ENCODE measurements around the gene ASMTL.

Gene ASMTL

GRCh38 chrX:1400742-1401471, 51.8 kb downstream of the ASMTL start:
- Mint-ChIP-seq H3K9me3 (no peaks in the 10 kb centered on the region), H3K36me3 (ENCODE audit: low read depth) (peaks cover 6% of the 10 kb centered on the region), H3K4me3 (no peak overlapping the region)

DNA sequence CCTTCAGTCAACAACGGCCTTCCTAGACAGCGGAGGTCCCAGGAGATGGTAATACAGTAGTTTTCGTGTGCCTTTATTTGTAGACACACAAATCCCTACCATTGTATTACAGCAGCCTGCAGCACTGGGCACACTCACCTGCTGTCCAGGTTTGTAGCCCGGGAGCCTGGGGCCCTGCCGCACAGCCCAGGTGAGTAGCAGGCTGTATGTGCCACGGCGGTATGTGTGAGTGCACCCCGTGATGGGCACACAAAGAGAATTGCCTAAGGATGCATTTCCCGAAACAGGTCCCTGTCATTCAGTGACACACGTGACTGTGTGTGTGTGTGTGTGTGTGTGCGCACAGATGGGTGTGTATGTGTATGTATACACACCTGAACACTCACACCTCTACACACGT, 52.7 kb downstream of the ASMTL start:
- H3K27me3 Mint-ChIP-seq (ENCODE audit: low read depth): no peaks in the 10 kb centered on the region
- no peaks in the 10 kb centered on the region for H3K9me3 Mint-ChIP-seq
- peaks cover 13% of the 10 kb centered on the region for H3K36me3 Mint-ChIP-seq (ENCODE audit: low read depth)
- H3K4me1 Mint-ChIP-seq (ENCODE audit: low read depth): peaks cover 9% of the 10 kb centered on the region
- no peak overlapping the region for H3K4me3 Mint-ChIP-seq
- no peak overlapping the region for H3K27ac Mint-ChIP-seq

More at GRCh38 chrX:1400742-1401471, 51.8 kb downstream of the ASMTL start:
- H3K27me3 Mint-ChIP-seq (ENCODE audit: low read depth): no peaks in the 10 kb centered on the region
- H3K4me1 Mint-ChIP-seq (ENCODE audit: low read depth): peaks cover 2% of the 10 kb centered on the region
- H3K27ac Mint-ChIP-seq: no peak overlapping the region

DNA sequence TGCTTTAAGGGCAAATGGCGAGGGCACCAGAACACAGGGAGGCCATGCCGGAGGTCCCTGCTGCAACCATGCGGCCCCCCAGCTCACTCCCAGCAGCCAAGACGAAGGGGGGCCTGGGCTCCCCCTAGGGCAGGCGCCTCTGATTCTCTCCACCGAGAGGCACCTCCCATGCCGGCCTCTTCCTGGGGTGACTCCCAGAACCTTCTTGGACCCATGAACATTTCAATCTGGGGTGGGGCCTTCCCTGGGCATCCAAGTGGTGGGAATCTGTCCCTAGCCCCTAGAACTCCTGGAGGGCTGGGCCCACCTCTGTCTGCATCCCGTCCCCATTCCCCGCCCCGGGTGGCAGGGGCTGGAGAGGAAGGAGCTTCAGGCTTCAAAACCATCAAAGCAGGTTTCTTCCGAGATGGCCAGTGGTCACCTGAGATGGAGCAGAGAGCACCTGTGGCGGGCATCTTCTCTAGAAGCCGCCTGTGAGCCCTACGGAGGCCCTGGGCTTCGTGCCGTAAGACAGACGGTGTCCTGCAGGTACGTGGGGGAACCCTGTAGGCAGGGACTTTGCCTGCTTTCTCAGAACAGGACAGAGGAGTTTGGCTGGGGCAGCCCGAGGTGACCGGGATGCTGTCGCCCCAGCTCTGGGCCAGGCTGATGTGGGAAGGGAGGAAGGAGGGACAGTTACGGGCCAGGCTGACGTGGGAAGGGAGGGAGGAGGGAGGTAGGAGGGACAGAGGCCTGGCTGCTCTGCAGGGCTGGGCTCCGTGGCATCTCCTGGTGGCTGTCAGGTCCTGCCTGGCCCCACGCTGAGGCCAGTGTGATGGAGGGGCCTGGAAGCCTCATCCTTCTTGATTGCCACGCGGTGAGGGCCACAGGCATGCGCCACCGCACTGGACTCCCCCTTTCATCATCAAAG, 54.0 kb downstream of the ASMTL start:
- Mint-ChIP-seq H3K4me1 (ENCODE audit: low read depth) (peaks cover 19% of the 10 kb centered on the region), H3K4me3 (no peak overlapping the region), H3K27me3 (ENCODE audit: low read depth) (no peaks in the 10 kb centered on the region), H3K27ac (no peak overlapping the region), H3K36me3 (ENCODE audit: low read depth) (peaks cover 17% of the 10 kb centered on the region), H3K9me3 (no peaks in the 10 kb centered on the region)

GRCh38 chrX:1397441-1398270, 55.1 kb downstream of the ASMTL start:
- Mint-ChIP-seq H3K9me3 (no peaks in the 10 kb centered on the region), H3K4me3 (no peak overlapping the region), H3K27me3 (ENCODE audit: low read depth) (no peaks in the 10 kb centered on the region), H3K36me3 (ENCODE audit: low read depth) (peaks cover 18% of the 10 kb centered on the region), H3K27ac (no peak overlapping the region), H3K4me1 (ENCODE audit: low read depth) (peaks cover 22% of the 10 kb centered on the region)

GRCh38 chrX:1397001-1397400, 55.7 kb downstream of the ASMTL start:
- H3K27ac Mint-ChIP-seq: no peak overlapping the region
- H3K27me3 Mint-ChIP-seq (ENCODE audit: low read depth): no peaks in the 10 kb centered on the region

GRCh38 chrX:1395646-1396216, 57.0 kb downstream of the ASMTL start:
- H3K27me3 Mint-ChIP-seq (ENCODE audit: low read depth): no peaks in the 10 kb centered on the region
- peaks cover 22% of the 10 kb centered on the region for H3K36me3 Mint-ChIP-seq (ENCODE audit: low read depth)
- no peaks in the 10 kb centered on the region for H3K9me3 Mint-ChIP-seq
- peaks cover 26% of the 10 kb centered on the region for H3K4me1 Mint-ChIP-seq (ENCODE audit: low read depth)
- no peak overlapping the region for H3K27ac Mint-ChIP-seq
- H3K4me3 Mint-ChIP-seq: peak overlapping the region; percentile 0

More at GRCh38 chrX:1397001-1397400, 55.7 kb downstream of the ASMTL start:
- no peak overlapping the region for H3K4me3 Mint-ChIP-seq
- H3K4me1 Mint-ChIP-seq (ENCODE audit: low read depth): peaks cover 22% of the 10 kb centered on the region
- no peaks in the 10 kb centered on the region for H3K9me3 Mint-ChIP-seq
- peaks cover 18% of the 10 kb centered on the region for H3K36me3 Mint-ChIP-seq (ENCODE audit: low read depth)

GRCh38 chrX:1394731-1395501, 57.8 kb downstream of the ASMTL start:
- H3K36me3 Mint-ChIP-seq (ENCODE audit: low read depth): peaks cover 25% of the 10 kb centered on the region
- H3K27ac Mint-ChIP-seq: no peak overlapping the region
- H3K4me3 Mint-ChIP-seq: peak overlapping the region; percentile 95
- H3K9me3 Mint-ChIP-seq: no peaks in the 10 kb centered on the region
- H3K27me3 Mint-ChIP-seq (ENCODE audit: low read depth): no peaks in the 10 kb centered on the region
- peaks cover 26% of the 10 kb centered on the region for H3K4me1 Mint-ChIP-seq (ENCODE audit: low read depth)

DNA sequence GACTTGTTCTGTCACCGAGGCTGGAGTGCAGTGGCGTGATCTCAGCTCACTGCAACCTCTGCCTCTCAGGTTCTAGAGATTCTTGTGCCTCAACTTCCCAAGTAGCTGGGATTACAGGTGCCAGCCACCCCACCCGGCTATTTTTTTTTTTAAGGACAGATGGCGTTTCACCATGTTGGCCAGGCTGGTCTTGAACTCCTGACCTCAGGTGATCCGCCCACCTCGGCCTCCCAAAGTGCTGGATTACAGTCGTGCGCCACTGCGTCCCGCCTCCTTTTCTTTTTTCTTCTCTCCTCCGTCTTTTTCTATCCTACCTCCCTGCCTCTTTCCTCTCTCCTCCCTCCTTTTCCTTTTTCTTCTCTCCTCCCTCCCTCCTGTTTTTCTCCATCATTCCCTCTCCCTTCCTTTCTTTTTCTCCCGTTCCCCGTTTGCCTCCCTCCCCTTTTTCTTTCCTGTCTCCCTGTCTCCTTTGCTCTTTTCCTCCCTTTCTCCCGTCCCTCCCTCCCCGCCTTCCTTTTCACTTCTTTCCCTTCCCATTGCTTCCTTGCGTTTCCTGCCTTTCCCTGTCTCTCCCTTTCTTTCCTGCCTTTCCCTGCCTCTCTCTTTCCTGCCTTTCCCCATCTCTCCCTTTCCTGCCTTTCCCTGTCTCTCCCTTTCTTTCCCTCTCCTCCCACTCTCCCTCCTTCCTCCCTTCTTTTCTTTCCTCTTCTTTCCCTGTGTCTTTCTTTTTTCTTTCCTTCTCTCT, 58.7 kb downstream of the ASMTL start:
- Mint-ChIP-seq H3K27me3 (ENCODE audit: low read depth) (no peaks in the 10 kb centered on the region), H3K36me3 (ENCODE audit: low read depth) (peaks cover 31% of the 10 kb centered on the region), H3K4me1 (ENCODE audit: low read depth) (peaks cover 26% of the 10 kb centered on the region), H3K4me3 (peak overlapping the region; percentile 95), H3K27ac (peak overlapping the region; percentile 95), H3K9me3 (no peaks in the 10 kb centered on the region)

- Mint-ChIP-seq H3K4me3 (peak overlapping the region; percentile 95), H3K9me3 (no peaks in the 10 kb centered on the region), H3K36me3 (ENCODE audit: low read depth) (peaks cover 45% of the 10 kb centered on the region), H3K27ac (peak overlapping the region; percentile 95), H3K27me3 (ENCODE audit: low read depth) (no peaks in the 10 kb centered on the region), H3K4me1 (ENCODE audit: low read depth) (peaks cover 33% of the 10 kb centered on the region)
These were observed 60.2 kb downstream of the ASMTL start for GRCh38 chrX:1392376-1393068.

GRCh38 chrX:1391707-1392375, 60.9 kb downstream of the ASMTL start, which contains the start of gene SLC25A6:
Gene SLC25A6, minus strand, starts transcription at chrX:1392113. Its CDS starts 104 bp downstream, at chrX:1392009.
- H3K27me3 Mint-ChIP-seq (ENCODE audit: low read depth): no peaks in the 10 kb centered on the region
- peak within 1 kb of the TSS; percentile 95 for H3K27ac Mint-ChIP-seq
- H3K4me1 Mint-ChIP-seq (ENCODE audit: low read depth): peaks cover 33% of the 10 kb centered on the region
- H3K9me3 Mint-ChIP-seq: no peaks in the 10 kb centered on the region
- H3K4me3 Mint-ChIP-seq: peak within 1 kb of the TSS; percentile 95
- peaks cover 47% of the 10 kb centered on the region for H3K36me3 Mint-ChIP-seq (ENCODE audit: low read depth)

DNA sequence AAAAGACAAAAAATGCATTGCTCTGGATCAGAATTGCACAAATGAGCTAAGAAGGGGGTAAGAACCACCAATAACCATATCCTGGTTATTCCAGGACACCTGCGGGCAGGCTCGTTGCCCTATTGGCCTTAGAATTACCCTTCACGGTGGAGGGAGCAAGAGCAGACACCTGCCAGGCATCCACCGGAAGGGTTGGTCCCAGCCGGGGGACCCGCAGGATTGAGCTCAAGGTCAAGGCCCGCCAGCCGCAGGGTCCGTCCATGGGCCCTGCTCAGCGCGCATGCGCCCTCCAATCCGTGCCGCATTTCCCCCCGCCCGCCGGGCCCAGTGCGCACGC, 61.4 kb downstream of the ASMTL start:
- Mint-ChIP-seq H3K4me3 (peak overlapping the region; percentile 91), H3K4me1 (ENCODE audit: low read depth) (peaks cover 33% of the 10 kb centered on the region), H3K27ac (peak overlapping the region; percentile 71)

More for the DNA sequence above, 61.4 kb downstream of the ASMTL start:
- peaks cover 52% of the 10 kb centered on the region for H3K36me3 Mint-ChIP-seq (ENCODE audit: low read depth)
- no peaks in the 10 kb centered on the region for H3K27me3 Mint-ChIP-seq (ENCODE audit: low read depth)
- no peaks in the 10 kb centered on the region for H3K9me3 Mint-ChIP-seq

Data from T-helper 1 cell treated with Interleukin-12 subunit alpha and Interleukin-12 subunit beta and Interleukin-4 antibody, amounts not matched to agents 30 μg/mL and 1 μg/mL, for 36 hours (primary cell).